Prostate gland (tissue), 2 donors: ENCODE data around the gene PLEKHN1.

Experiments
- POLR2A ChIP-seq: fragments of 450-650 bp; IDR thresholded peaks from one replicate; pipeline ENCODE4 v1.6.1; 2016; ENCODE audit warnings: antibody characterized with exemption, mild to moderate bottlenecking
- POLR2AphosphoS5 ChIP-seq: sonication (generic); formaldehyde crosslinking; IDR thresholded peaks from one replicate; pipeline ENCODE4 v1.6.1; 2017; ENCODE audit warnings: antibody characterized with exemption
- TF ChIP-seq, protein P1 (sequence below), 4 experiments: fragments of 200-600 bp in 2 of 4; fragments of 450-650 bp in 2 of 4; sonication (generic) in 2 of 4; IDR thresholded peaks; 1 replicate in 3 of 4; 2 replicates in 1 of 4; pipeline ENCODE4 v1.5.1; 2016 to 2019; ENCODE audit warnings: antibody characterized with exemption in 4 of 4, mild to moderate bottlenecking in 2 of 4, moderate library complexity in 2 of 4

DNA sequence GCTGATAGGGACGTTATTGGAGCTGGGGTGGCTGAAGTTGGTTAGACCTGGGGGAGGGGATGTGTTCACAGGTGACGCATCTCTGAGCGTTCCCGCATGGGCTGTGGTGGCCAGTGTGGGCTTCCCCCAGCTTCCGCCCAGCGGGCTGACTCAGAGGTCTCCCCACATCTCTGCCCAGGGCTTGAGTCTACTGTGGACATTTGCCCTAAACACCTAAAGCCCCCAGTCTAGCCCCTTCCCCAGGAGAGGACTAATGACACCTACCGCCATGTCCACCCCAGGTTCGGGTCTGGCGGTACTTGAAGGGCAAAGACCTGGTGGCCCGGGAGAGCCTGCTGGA, 55.6 kb downstream of the PLEKHN1 start:
- TF ChIP-seq, protein P1, sequence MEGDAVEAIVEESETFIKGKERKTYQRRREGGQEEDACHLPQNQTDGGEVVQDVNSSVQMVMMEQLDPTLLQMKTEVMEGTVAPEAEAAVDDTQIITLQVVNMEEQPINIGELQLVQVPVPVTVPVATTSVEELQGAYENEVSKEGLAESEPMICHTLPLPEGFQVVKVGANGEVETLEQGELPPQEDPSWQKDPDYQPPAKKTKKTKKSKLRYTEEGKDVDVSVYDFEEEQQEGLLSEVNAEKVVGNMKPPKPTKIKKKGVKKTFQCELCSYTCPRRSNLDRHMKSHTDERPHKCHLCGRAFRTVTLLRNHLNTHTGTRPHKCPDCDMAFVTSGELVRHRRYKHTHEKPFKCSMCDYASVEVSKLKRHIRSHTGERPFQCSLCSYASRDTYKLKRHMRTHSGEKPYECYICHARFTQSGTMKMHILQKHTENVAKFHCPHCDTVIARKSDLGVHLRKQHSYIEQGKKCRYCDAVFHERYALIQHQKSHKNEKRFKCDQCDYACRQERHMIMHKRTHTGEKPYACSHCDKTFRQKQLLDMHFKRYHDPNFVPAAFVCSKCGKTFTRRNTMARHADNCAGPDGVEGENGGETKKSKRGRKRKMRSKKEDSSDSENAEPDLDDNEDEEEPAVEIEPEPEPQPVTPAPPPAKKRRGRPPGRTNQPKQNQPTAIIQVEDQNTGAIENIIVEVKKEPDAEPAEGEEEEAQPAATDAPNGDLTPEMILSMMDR (IDR thresholded peaks at IDR 0.05) = no peak
- TF ChIP-seq POLR2A (no peak), POLR2AphosphoS5 (no peak)
